Liver (tissue), 9 donors: Measurements from ENCODE around the gene KLF12. TPM values are rescaled to one million over a fixed set of nuclear protein-coding genes. Genes with fewer than 3 reads are reported as not detected.

ENCODE experiments used
- DNase-seq: peaks from one replicate; pipeline ENCODE4 v3.0.0-alpha.2; 2017; ENCODE audit warnings: low spot score
- H3K27ac ChIP-seq, 2 donors: one replicate each; pipeline ENCODE4 v1.7.0; 2013; ENCODE audit warnings: inconsistent platforms in 2 of 2, low read length in 2 of 2, control low read depth in 1 of 2, low read depth in 1 of 2, mild to moderate bottlenecking in 1 of 2
- H3K27me3 ChIP-seq, 4 donors: one replicate each; pipeline versions ENCODE4 v1.6.1 to v1.7.0; 2013; ENCODE audit warnings: low read length in 3 of 4, inconsistent platforms in 1 of 4, mild to moderate bottlenecking in 1 of 4, moderate library complexity in 1 of 4; ENCODE audit not compliant: control insufficient read depth in 4 of 4, insufficient read depth in 4 of 4
- H3K36me3 ChIP-seq, 4 donors: one replicate each; pipeline versions ENCODE4 v1.6.1 to v1.7.0; 2013; ENCODE audit warnings: low read length in 3 of 4, mild to moderate bottlenecking in 3 of 4, low read depth in 1 of 4, moderate library complexity in 1 of 4; ENCODE audit not compliant: control insufficient read depth in 4 of 4, insufficient read depth in 3 of 4
- H3K4me1 ChIP-seq, 4 donors: one replicate each; pipeline versions ENCODE4 v1.6.1 to v1.7.0; 2013; ENCODE audit warnings: low read length in 3 of 4, mild to moderate bottlenecking in 3 of 4, moderate library complexity in 1 of 4; ENCODE audit not compliant: control insufficient read depth in 4 of 4, insufficient read depth in 4 of 4
- H3K4me3 ChIP-seq, 3 donors: one replicate each; pipeline versions ENCODE4 v1.6.1 to v1.7.0; 2013; ENCODE audit warnings: low read length in 3 of 3, control low read depth in 1 of 3, low read depth in 1 of 3, mild to moderate bottlenecking in 1 of 3
- H3K9ac ChIP-seq, 2 donors: one replicate each; pipeline ENCODE4 v1.7.0; 2013; ENCODE audit warnings: low read length in 2 of 2, mild to moderate bottlenecking in 2 of 2, moderate library complexity in 2 of 2, control low read depth in 1 of 2, low read depth in 1 of 2
- H3K9me3 ChIP-seq, 4 donors: one replicate each; pipeline versions ENCODE4 v1.6.1 to v1.7.0; 2013; ENCODE audit warnings: low read length in 3 of 4; ENCODE audit not compliant: control insufficient read depth in 4 of 4
- ATF3 ChIP-seq: IDR thresholded peaks from 2 replicates; pipeline ENCODE4 v1.6.1; 2016; ENCODE audit warnings: antibody characterized with exemption
- CTCF ChIP-seq: fragments of 150-350 bp; IDR thresholded peaks from 2 replicates; pipeline ENCODE4 v1.5.1; 2017; ENCODE audit warnings: improper control_type of control experiment, low read depth, low read length; ENCODE audit not compliant: missing input control
- EGR1 ChIP-seq, 2 donors: IDR thresholded peaks; 2 replicates each; pipeline ENCODE4 v1.6.1; 2016 to 2018; ENCODE audit warnings: antibody characterized with exemption in 2 of 2, low read depth in 2 of 2
- FOXA2 ChIP-seq: IDR thresholded peaks from 2 replicates; pipeline ENCODE4 v1.6.1; 2016; ENCODE audit warnings: antibody characterized with exemption
- GABPA ChIP-seq, 2 donors: IDR thresholded peaks in 1 of 2; conservative IDR thresholded peaks in 1 of 2; 2 replicates each; pipeline ENCODE4 v1.6.1; 2016; ENCODE audit warnings: antibody characterized with exemption in 2 of 2, mild to moderate bottlenecking in 1 of 2, moderate library complexity in 1 of 2
- HNF4A ChIP-seq, 2 donors: conservative IDR thresholded peaks; 2 replicates each; pipeline ENCODE4 v1.6.1; 2016; ENCODE audit warnings: antibody characterized with exemption in 2 of 2, mild to moderate bottlenecking in 2 of 2
- HNF4G ChIP-seq: IDR thresholded peaks from 2 replicates; pipeline ENCODE4 v1.6.1; 2016; ENCODE audit warnings: antibody characterized with exemption
- JUND ChIP-seq, 2 donors: IDR thresholded peaks; 2 replicates each; pipeline ENCODE4 v1.6.1; 2016; ENCODE audit warnings: antibody characterized with exemption in 2 of 2
- MAX ChIP-seq: IDR thresholded peaks from 2 replicates; pipeline ENCODE4 v1.6.1; 2016; ENCODE audit warnings: antibody characterized with exemption
- NR2F2 ChIP-seq: IDR thresholded peaks from 2 replicates; pipeline ENCODE4 v1.6.1; 2016; ENCODE audit warnings: antibody characterized with exemption
- RAD21 ChIP-seq, 2 donors: IDR thresholded peaks; 2 replicates each; pipeline ENCODE4 v1.6.1; 2016; ENCODE audit warnings: antibody characterized with exemption in 2 of 2, mild to moderate bottlenecking in 2 of 2
- REST ChIP-seq: IDR thresholded peaks from 2 replicates; pipeline ENCODE4 v1.6.1; 2016; ENCODE audit warnings: antibody characterized with exemption, mild to moderate bottlenecking
- RXRA ChIP-seq, 2 donors: IDR thresholded peaks; 2 replicates each; pipeline ENCODE4 v1.6.1; 2017 to 2018; ENCODE audit warnings: antibody characterized with exemption in 2 of 2, mild to moderate bottlenecking in 1 of 2
- SP1 ChIP-seq: IDR thresholded peaks from 2 replicates; pipeline ENCODE4 v1.6.1; 2018; ENCODE audit warnings: antibody characterized with exemption, mild to moderate bottlenecking
- TAF1 ChIP-seq: conservative IDR thresholded peaks from 2 replicates; pipeline ENCODE4 v1.6.1; 2016; ENCODE audit warnings: antibody characterized with exemption, mild to moderate bottlenecking
- YY1 ChIP-seq: IDR thresholded peaks from 2 replicates; pipeline ENCODE4 v1.6.1; 2016; ENCODE audit warnings: antibody characterized with exemption, mild to moderate bottlenecking
- ZBTB33 ChIP-seq: IDR thresholded peaks from 2 replicates; pipeline ENCODE4 v1.6.1; 2016; ENCODE audit warnings: antibody characterized with exemption
- WGBS: extraction: QIAGEN DNeasy Blood & Tissue Kit; methylation state at CpG from one replicate; pipeline ENCODE4 v1.1.7; 2013; 5-methylcytosine and 5-hydroxymethylcytosine counted together
- polyA plus RNA-seq, 2 donors: library from polyadenylated mRNA; stranded (reverse) in 1 of 2; unstranded in 1 of 2; fragments of 200-250 nt in 1 of 2; fragments of >200 nt in 1 of 2; fragmentation: Nextera tagmentation in 1 of 2; extraction: Ambion mirVana in 1 of 2; gene quantifications; one replicate each; pipeline versions ENCODE4 v1.2.1 to v1.2.3, GENCODE V29; 2013 to 2015
- total RNA-seq, 2 donors: library from RNA; depleted of rRNA; stranded (reverse); fragments of >200 nt; gene quantifications; one replicate each; pipeline ENCODE4 v1.2.3, GENCODE V29; 2014
- donor health status: healthy.
- donor health status: healthy.
- donor health status: healthy.
- donor health status: healthy.
- donor health status: healthy.

The KLF12 gene
- total and polyA plus RNA-seq, 4 donors = 2.4 to 15.9 (median 11.3) TPM

- Histone ChIP-seq H3K9me3 (no peaks in the 10 kb centered on the region), H3K4me1 (peaks cover 0 to 9% (median 2%) of the 10 kb centered on the region in 4 donors), H3K4me3 (no peak overlapping the region), H3K27ac (no peak overlapping the region), H3K27me3 (no peaks in the 10 kb centered on the region), H3K9ac (no peak overlapping the region), H3K36me3 (no peaks in the 10 kb centered on the region)
- DNase-seq = no peak
- WGBS = 53% methylated on average over 1 of the region's 1 CpG
- TF ChIP-seq RAD21 (IDR thresholded peaks at IDR 0.05) = peak in 1 of 2 donors; percentile 50
- TF ChIP-seq ATF3 = no peak
- peak; percentile 10 for TF ChIP-seq SP1
- no peak for TF ChIP-seq JUND (IDR thresholded peaks at IDR 0.05)
- TF ChIP-seq REST = no peak
- peak; percentile 72 to 74 for TF ChIP-seq HNF4A (conservative IDR thresholded peaks at IDR 0.05)
- TF ChIP-seq TAF1 = no peak
- no peak for TF ChIP-seq CTCF
- TF ChIP-seq YY1 = no peak
- TF ChIP-seq NR2F2 = peak; percentile 41
- peak; percentile 43 to 54 for TF ChIP-seq RXRA (IDR thresholded peaks at IDR 0.05)
- no peak for TF ChIP-seq MAX
Observed at GRCh38 chr13:74142257-74142656, 8.1 kb upstream of the KLF12 start.

- Histone ChIP-seq H3K9me3 (no peaks in the 10 kb centered on the region), H3K36me3 (no peaks in the 10 kb centered on the region), H3K4me3 (no peak overlapping the region), H3K4me1 (peaks cover 0 to 24% (median 14%) of the 10 kb centered on the region in 4 donors), H3K27me3 (no peaks in the 10 kb centered on the region), H3K27ac (no peak overlapping the region), H3K9ac (no peak overlapping the region)
- WGBS = 82% methylated on average over 3 of the region's 3 CpGs
- TF ChIP-seq FOXA2 (no peak), HNF4G (no peak), RAD21 (IDR thresholded peaks at IDR 0.05) (no peak), MAX (no peak), HNF4A (conservative IDR thresholded peaks at IDR 0.05) (no peak), EGR1 (IDR thresholded peaks at IDR 0.05; ENCODE audit: low read depth in 2 of 2) (no peak), JUND (IDR thresholded peaks at IDR 0.05) (no peak), REST (no peak), GABPA (IDR thresholded peaks at IDR 0.05 in 1 of 2, conservative IDR thresholded peaks at IDR 0.05 in 1 of 2) (no peak), ZBTB33 (no peak), CTCF (no peak), ATF3 (no peak), NR2F2 (no peak), TAF1 (no peak)
- DNase-seq = no peak
Observed at GRCh38 chr13:74138241-74138640, 4.0 kb upstream of the KLF12 start.
